Breast epithelium (tissue), 4 donors: ENCODE measurements around the gene ITIH3. TPM values are rescaled to one million over a fixed set of nuclear protein-coding genes. Genes with fewer than 3 reads are reported as not detected.
A peak's percentile ranks its signal among the peaks of the same experiment; 100 is the strongest.

ENCODE experiments used
- DNase-seq, 2 donors: peaks; one replicate each; pipeline ENCODE4 v3.0.0-alpha.2; 2019; ENCODE audit warnings: low spot score in 2 of 2
- H3K27ac ChIP-seq, 2 donors: fragments of 200-600 bp; sonication (generic) in 1 of 2; one replicate each; pipeline ENCODE4 v1.5.1; 2016 to 2019; ENCODE audit warnings: mild to moderate bottlenecking in 1 of 2
- H3K27me3 ChIP-seq, 2 donors: fragments of 200-600 bp; sonication (generic) in 1 of 2; one replicate each; pipeline versions ENCODE4 v1.5.1 to v1.6.0; 2017 to 2019; ENCODE audit warnings: control low read depth in 1 of 2, mild to moderate bottlenecking in 1 of 2
- H3K36me3 ChIP-seq: fragments of 200-600 bp; one replicate; pipeline ENCODE4 v1.5.1; 2019
- H3K4me1 ChIP-seq, 2 donors: fragments of 200-600 bp; sonication (generic); one replicate each; pipeline ENCODE4 v1.5.1; 2016 to 2019; ENCODE audit warnings: control low read depth in 1 of 2
- H3K4me3 ChIP-seq, 3 donors: fragments of 200-600 bp; sonication (generic); 1 replicate in 2 of 3; 2 replicates in 1 of 3; pipeline ENCODE4 v1.5.1; 2016 to 2019; ENCODE audit warnings: mild to moderate bottlenecking in 3 of 3, moderate library complexity in 2 of 3
- H3K9me3 ChIP-seq, 2 donors: fragments of 200-600 bp; sonication (generic) in 1 of 2; one replicate each; pipeline ENCODE4 v1.5.1; 2016 to 2019; ENCODE audit warnings: control low read depth in 1 of 2
- POLR2A ChIP-seq: fragments of 450-650 bp; IDR thresholded peaks from one replicate; pipeline ENCODE4 v1.6.1; 2016; ENCODE audit warnings: antibody characterized with exemption, mild to moderate bottlenecking, moderate library complexity
- POLR2AphosphoS5 ChIP-seq, 3 donors: sonication (generic); formaldehyde crosslinking; IDR thresholded peaks; one replicate each; pipeline ENCODE4 v1.6.1; 2017; ENCODE audit warnings: antibody characterized with exemption in 3 of 3
- intact Hi-C: fragments of 100-400 bp; cut with DNase I; formaldehyde crosslinking; loops from one replicate; pipeline ENCODE4 v1.15.1; 2023; ENCODE audit warnings: low total_unique reads
- total RNA-seq, 3 donors: library from RNA; depleted of rRNA; stranded (reverse); fragments of >200 nt; gene quantifications; one replicate each; pipeline ENCODE4 v1.1.0, GENCODE V29; 2016
- TF ChIP-seq, protein P1 (sequence below), 3 donors: fragments of 450-650 bp; IDR thresholded peaks; one replicate each; pipeline ENCODE4 v1.5.1; 2016 to 2017; ENCODE audit warnings: antibody characterized with exemption in 3 of 3, mild to moderate bottlenecking in 3 of 3, moderate library complexity in 3 of 3

Gene ITIH3
- total RNA-seq, 3 donors from 2014 or later: 0.64 to 6.6 (median 0.88) TPM

DNA sequence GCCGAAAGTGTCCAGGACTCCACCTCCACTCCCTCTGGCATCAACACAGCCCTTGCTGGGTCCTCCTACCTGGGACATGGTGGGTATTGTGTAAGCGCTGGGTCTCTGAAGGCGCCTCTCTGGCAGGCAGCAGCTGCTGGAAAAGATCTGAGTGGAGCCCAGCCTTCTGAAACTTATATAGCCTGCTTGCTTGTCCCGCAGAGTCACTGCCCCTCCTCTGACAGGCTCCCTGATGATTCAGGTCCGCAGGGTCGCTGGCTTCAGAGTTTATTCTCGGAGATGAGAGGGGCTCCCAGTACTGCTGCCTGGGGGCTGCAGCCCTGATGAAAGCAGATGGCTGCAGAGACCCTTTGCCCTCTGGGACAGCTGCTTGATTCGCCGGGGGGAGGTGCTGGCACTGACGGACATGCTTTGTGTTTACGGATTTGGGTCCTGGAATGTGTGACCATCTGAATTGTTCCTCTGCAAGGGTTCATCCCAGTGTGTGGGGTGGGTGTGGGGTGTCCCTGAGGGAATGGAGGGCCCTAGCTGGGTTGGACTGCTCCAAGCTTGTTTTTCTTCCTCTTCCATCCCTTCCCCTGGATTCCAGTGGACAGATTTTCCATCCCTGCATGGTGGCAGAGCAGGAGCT lies 40.4 kb downstream of the ITIH3 start, which contains the start of gene MUSTN1:
MUSTN1 (minus strand) TSS at position 149 of the 631 bp plus-strand sequence; CDS start at position 78, 71 bp downstream.
- no peak for TF ChIP-seq POLR2A
- TF ChIP-seq, protein P1, sequence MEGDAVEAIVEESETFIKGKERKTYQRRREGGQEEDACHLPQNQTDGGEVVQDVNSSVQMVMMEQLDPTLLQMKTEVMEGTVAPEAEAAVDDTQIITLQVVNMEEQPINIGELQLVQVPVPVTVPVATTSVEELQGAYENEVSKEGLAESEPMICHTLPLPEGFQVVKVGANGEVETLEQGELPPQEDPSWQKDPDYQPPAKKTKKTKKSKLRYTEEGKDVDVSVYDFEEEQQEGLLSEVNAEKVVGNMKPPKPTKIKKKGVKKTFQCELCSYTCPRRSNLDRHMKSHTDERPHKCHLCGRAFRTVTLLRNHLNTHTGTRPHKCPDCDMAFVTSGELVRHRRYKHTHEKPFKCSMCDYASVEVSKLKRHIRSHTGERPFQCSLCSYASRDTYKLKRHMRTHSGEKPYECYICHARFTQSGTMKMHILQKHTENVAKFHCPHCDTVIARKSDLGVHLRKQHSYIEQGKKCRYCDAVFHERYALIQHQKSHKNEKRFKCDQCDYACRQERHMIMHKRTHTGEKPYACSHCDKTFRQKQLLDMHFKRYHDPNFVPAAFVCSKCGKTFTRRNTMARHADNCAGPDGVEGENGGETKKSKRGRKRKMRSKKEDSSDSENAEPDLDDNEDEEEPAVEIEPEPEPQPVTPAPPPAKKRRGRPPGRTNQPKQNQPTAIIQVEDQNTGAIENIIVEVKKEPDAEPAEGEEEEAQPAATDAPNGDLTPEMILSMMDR (IDR thresholded peaks at IDR 0.05): no peak
- TF ChIP-seq POLR2AphosphoS5 (IDR thresholded peaks at IDR 0.05): no peak
- peak in 1 of 2 donors; percentile 26 for DNase-seq
- peaks cover 0 to 5% of the 10 kb centered on the region in 2 donors for H3K4me1 ChIP-seq
- no peaks in the 10 kb centered on the region for H3K36me3 ChIP-seq
- peak within 1 kb of the TSS in 1 of 2 donors; percentile 55 for H3K27ac ChIP-seq
- H3K4me3 ChIP-seq: peak within 1 kb of the TSS in 2 of 3 donors; percentile 22 to 28
- intact Hi-C loops: no loop called here
- no peaks in the 10 kb centered on the region for H3K27me3 ChIP-seq
- no peaks in the 10 kb centered on the region for H3K9me3 ChIP-seq

DNA sequence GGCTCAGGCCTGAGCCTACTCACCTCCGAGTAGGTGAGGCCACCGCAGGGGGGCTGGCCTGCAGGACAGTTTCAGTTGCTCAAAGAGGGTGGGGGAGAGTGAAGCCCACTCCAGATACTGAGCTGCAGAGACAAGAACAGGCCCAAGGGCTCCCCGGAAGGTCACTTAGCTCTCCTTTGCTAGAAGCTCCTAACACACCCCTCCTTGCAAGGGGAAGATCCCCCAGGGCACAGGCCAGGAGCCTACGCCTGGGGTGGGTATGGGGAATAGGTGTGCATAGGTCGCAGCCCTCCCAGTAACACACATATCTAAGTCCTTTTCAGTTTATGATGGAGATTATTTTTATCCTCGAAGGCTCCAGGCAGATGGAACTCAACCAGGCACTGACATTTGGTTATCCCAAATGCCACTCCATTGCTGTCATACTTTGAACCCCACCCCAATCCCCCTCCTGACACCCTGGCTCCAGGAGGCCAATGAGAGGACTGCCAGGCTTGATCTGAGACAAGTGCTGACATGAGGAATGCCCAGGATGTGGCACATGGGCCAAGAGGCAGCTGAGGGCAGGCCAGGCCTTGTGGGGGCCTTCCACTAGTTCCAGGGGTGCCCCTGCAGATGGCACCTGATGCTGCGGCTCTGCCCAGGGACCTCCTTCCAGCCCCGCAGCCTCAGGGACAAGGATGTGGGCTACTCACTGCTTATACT lies 41.3 kb downstream of the ITIH3 start:
- Histone ChIP-seq H3K9me3 (no peaks in the 10 kb centered on the region), H3K27me3 (no peaks in the 10 kb centered on the region), H3K36me3 (no peaks in the 10 kb centered on the region), H3K4me1 (peaks cover 0 to 5% of the 10 kb centered on the region in 2 donors), H3K4me3 (peak overlapping the region in 1 of 3 donors; percentile 14), H3K27ac (peak overlapping the region in 1 of 2 donors; percentile 55)
- TF ChIP-seq, protein P1 (IDR thresholded peaks at IDR 0.05): no peak
- TF ChIP-seq POLR2AphosphoS5 (IDR thresholded peaks at IDR 0.05) (no peak), POLR2A (no peak)
- intact Hi-C loops: no loop called here
- no peak for DNase-seq

DNA sequence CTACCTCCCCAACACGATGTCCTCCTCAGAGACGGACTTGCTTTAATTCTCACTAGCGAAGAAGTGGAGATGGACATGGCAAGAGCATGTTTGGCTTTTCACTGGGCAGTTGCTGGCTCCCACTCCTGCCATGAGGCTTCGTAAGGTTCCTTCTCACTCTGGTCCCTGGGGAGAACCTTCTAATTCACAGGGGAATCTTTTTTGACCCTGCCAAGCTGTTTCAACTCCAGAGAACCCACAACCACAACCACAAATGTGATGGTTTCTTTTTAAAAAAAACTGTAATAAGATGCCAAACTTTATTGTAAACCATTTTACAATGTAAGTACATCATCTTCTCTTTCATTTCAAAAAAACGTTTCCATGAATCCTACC lies 41.9 kb downstream of the ITIH3 start:
- TF ChIP-seq POLR2AphosphoS5 (IDR thresholded peaks at IDR 0.05) (no peak), POLR2A (no peak)
- TF ChIP-seq, protein P1 (IDR thresholded peaks at IDR 0.05): no peak
- H3K27ac ChIP-seq: peak overlapping the region in 1 of 2 donors; percentile 55
- H3K27me3 ChIP-seq: no peaks in the 10 kb centered on the region
- no peak overlapping the region for H3K4me3 ChIP-seq
- intact Hi-C loops: no loop called here
- H3K9me3 ChIP-seq: no peaks in the 10 kb centered on the region
- no peaks in the 10 kb centered on the region for H3K36me3 ChIP-seq
- no peak for DNase-seq
- H3K4me1 ChIP-seq: peaks cover 0 to 3% of the 10 kb centered on the region in 2 donors

DNA sequence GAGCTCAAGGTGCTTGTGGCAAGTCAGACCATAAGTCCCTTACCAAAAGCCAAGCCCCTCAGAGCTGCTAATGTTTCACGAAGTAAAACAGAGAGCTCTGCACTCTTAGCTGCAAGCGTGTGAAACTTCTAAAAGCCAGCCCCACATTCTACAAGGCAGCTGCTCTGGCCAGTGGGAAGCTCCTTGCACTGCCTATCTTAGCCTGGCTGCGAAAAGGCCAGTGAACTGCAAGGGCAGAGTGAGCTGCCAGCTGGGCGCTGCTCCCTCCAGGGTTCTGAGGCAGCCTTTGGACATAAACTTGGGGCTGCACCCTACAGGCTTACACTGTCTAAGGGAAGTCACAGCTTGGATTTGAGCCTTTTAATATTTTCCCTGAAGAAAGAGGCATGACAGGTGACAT lies 42.4 kb downstream of the ITIH3 start:
- Histone ChIP-seq H3K4me1 (no peaks in the 10 kb centered on the region), H3K27ac (no peak overlapping the region), H3K36me3 (no peaks in the 10 kb centered on the region), H3K4me3 (no peak overlapping the region), H3K9me3 (no peaks in the 10 kb centered on the region), H3K27me3 (no peaks in the 10 kb centered on the region)
- intact Hi-C loops: no loop called here
- TF ChIP-seq, protein P1 (IDR thresholded peaks at IDR 0.05): no peak
- no peak for TF ChIP-seq POLR2A
- no peak for TF ChIP-seq POLR2AphosphoS5 (IDR thresholded peaks at IDR 0.05)
- no peak for DNase-seq

DNA sequence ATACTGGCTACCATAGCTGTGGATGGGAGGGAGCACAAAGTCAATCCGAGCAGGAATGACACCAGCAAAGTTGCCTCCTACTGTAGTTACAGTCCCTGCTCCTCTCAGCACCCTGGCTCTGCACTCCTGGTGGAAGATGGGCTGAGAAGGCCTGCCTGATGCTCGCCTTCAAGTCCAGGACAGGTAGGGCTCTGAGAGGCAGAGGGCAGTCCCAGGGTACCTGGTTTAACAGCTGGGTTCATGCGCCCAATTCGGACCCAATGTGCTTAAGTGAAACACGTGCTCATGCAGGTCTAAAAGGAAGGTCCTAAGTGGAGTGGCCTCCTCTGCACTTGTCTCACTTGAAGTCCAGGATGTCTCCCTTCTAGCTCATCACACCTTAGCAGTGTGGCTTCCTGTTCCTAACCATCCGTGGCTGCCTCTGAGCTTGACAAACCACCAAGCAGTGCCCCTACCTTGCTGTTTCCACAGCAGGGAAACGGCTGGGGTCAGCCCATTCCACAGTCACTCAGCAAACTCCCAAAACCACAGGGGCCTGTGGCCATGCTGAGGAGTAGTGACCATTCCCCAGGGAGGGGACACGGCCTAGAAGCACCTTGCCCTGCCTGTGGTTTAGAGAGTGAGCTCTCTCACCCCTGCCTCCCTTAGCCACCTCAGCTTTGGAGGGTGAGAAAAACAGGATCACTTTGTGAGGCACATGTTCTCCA lies 44.1 kb downstream of the ITIH3 start:
- H3K27ac ChIP-seq: no peak overlapping the region
- TF ChIP-seq POLR2AphosphoS5 (IDR thresholded peaks at IDR 0.05): no peak
- TF ChIP-seq, protein P1 (IDR thresholded peaks at IDR 0.05): no peak
- no peak for TF ChIP-seq POLR2A
- no peak overlapping the region for H3K4me3 ChIP-seq
- intact Hi-C loops: no loop called here
- H3K4me1 ChIP-seq: no peaks in the 10 kb centered on the region
- H3K36me3 ChIP-seq: no peaks in the 10 kb centered on the region
- no peaks in the 10 kb centered on the region for H3K9me3 ChIP-seq
- no peaks in the 10 kb centered on the region for H3K27me3 ChIP-seq
- DNase-seq: no peak
